IgD-negative memory B cell (primary cell): ENCODE results near the gene DCBLD1. TPM values are rescaled to one million over a fixed set of nuclear protein-coding genes. Genes with fewer than 3 reads are reported as not detected.

ENCODE experiments used
- H3K27ac Mint-ChIP-seq, 3 donors: one replicate each; pipeline ENCODE4 v1.8.0; 2020 to 2022; ENCODE audit warnings: mild to moderate bottlenecking in 3 of 3, mixed read lengths in 3 of 3, moderate library complexity in 1 of 3
- H3K27me3 Mint-ChIP-seq: one replicate; pipeline ENCODE4 v1.8.0; 2021; ENCODE audit warnings: mixed read lengths
- H3K36me3 Mint-ChIP-seq: one replicate; pipeline ENCODE4 v1.8.0; 2020; ENCODE audit warnings: mild to moderate bottlenecking, mixed read lengths
- H3K4me1 Mint-ChIP-seq, 3 donors: one replicate each; pipeline ENCODE4 v1.8.0; 2020 to 2022; ENCODE audit warnings: mixed read lengths in 3 of 3, mild to moderate bottlenecking in 1 of 3
- H3K4me3 Mint-ChIP-seq, 4 donors: one replicate each; pipeline ENCODE4 v1.8.0; 2020 to 2022; ENCODE audit warnings: mild to moderate bottlenecking in 4 of 4, mixed read lengths in 4 of 4, moderate library complexity in 3 of 4
- H3K9me3 Mint-ChIP-seq, 3 donors: one replicate each; pipeline ENCODE4 v1.8.0; 2020 to 2021; ENCODE audit warnings: mixed read lengths in 3 of 3, mild to moderate bottlenecking in 1 of 3
- polyA plus RNA-seq: library from polyadenylated mRNA; unstranded; fragments of 300-500 nt; fragmentation: Illumina TruSeq; gene quantifications from one replicate; pipeline ENCODE4 v1.2.3, GENCODE V29; 2021

The DCBLD1 gene
- polyA plus RNA-seq, 1 donor from 2014 or later = 0.60 TPM

DNA sequence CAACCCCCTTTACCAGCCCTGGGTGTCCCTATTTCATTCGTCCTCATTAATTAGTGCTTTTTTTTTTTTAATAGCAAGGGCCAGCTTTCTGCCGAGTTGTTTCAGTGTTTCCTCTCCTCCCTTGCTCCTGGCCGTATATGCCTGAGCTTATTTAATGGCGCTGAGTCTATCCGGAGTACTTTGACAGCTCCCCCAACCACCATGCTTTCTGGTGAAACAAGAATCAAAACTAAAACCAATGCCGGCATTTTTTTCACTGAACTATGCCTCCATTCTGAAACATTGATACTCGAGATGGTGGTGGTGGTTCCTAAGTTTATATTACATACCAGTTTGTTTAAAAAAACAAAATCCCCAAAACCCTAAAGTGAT is 1.2 kb downstream of the DCBLD1 start:
- Mint-ChIP-seq H3K4me3 (peak overlapping the region; percentile 77 to 94 (median 88)), H3K27me3 (peaks cover 41% of the 10 kb centered on the region), H3K9me3 (no peaks in the 10 kb centered on the region), H3K36me3 (no peaks in the 10 kb centered on the region), H3K27ac (peak overlapping the region in 2 of 3 donors; percentile 2 to 51), H3K4me1 (peaks cover 5 to 15% (median 8%) of the 10 kb centered on the region in 3 donors)

DNA sequence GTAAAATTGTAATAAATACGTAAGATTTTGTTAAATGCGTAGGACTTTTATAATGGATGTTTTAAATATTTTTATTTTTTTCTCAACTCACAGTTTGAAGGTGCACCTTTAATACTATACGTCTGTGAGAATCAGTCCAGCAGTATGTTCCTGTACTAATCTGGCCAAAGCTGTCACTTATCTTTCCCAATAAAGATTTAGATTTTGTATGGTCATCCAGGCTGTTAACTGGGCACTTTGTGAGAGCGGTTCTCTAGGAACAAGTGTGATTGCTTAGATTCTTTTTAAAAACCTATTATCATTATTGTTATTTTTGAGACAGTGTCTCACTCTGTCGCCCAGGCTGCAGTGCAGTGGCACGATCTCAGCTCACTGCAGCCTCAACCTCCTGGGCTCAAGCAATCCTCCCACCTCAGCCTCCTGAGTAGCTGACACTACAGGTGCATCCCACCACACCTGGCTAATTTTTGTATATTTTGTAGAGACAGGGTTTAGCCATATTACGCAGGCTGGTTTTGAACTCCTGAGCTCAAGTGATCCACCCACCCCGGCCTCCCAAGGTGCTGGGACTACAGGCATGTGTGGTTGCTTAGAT is 1.7 kb downstream of the DCBLD1 start:
- H3K27me3 Mint-ChIP-seq = peaks cover 40% of the 10 kb centered on the region
- H3K27ac Mint-ChIP-seq = no peak overlapping the region
- peak overlapping the region in 3 of 4 donors; percentile 4 to 84 (median 61) for H3K4me3 Mint-ChIP-seq

DNA sequence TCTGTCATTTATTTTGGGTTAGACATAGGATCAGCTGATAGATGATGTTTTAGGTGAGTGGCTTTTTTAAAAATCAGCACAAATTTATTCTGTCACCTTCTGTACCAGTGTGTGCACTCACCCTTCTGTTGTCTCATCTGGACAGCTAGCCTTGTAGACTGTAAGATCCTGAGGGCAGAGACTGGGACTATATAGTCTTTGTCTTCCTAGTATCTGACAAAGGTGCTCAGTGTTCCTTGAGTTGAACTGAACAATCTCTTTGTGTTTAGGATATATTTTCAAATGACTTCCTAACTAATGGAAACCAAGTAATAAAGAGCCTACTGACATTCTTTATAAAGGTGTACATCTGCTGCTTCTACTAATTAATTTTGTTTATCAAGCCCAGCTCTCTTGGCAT is 3.0 kb downstream of the DCBLD1 start:
- Mint-ChIP-seq H3K27me3 (peaks cover 40% of the 10 kb centered on the region), H3K4me3 (peak overlapping the region in 1 of 4 donors; percentile 84), H3K27ac (no peak overlapping the region), H3K36me3 (no peaks in the 10 kb centered on the region), H3K9me3 (no peaks in the 10 kb centered on the region), H3K4me1 (peaks cover 5 to 15% (median 8%) of the 10 kb centered on the region in 3 donors)

More for the DNA sequence above, 1.7 kb downstream of the DCBLD1 start:
- H3K4me1 Mint-ChIP-seq = peaks cover 5 to 15% (median 8%) of the 10 kb centered on the region in 3 donors
- no peaks in the 10 kb centered on the region for H3K36me3 Mint-ChIP-seq
- no peaks in the 10 kb centered on the region for H3K9me3 Mint-ChIP-seq

DNA sequence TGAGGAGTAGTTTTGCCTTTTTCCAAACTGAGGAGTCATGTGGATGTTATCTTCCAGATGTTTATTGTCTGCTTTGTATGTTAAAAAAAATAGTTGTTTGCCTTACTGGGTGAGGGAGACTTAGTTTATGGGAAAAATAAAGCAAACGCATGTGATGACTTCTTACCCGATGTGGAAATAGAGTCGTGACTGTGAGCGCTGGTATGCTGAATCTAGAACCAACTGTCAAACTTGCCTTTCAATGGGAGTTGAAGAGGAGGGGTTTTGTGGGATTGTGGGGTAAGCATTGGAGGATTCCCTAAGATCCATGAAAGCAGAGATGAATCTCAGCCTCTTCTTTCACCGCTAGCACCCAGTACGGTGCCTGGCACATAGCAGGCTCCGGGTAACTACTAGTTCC is 5.3 kb downstream of the DCBLD1 start:
- Mint-ChIP-seq H3K9me3 (no peaks in the 10 kb centered on the region), H3K36me3 (no peaks in the 10 kb centered on the region), H3K4me1 (peaks cover 0 to 5% (median 3%) of the 10 kb centered on the region in 3 donors), H3K27ac (no peak overlapping the region), H3K4me3 (no peak overlapping the region), H3K27me3 (peaks cover 29% of the 10 kb centered on the region)

DNA sequence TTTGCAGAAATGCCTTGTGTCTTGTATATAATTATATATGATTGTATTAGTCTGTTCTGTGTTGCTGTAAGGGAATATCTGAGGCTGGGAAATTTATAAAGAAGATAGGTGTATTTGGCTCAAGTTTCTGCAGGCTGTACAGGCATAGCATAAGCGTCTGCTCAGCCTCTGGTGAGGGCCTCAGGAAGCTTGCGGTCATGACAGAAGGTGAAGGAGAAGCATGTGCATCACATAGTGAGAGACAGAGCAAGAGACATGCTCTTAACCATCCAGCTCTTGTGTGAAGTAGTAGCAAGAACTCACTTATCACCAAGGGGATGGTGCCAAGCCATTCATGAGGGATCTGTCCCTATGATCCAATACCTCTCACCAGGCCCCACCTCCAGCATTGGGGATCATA is 6.5 kb downstream of the DCBLD1 start:
- H3K4me3 Mint-ChIP-seq = no peak overlapping the region
- no peaks in the 10 kb centered on the region for H3K4me1 Mint-ChIP-seq
- H3K9me3 Mint-ChIP-seq = no peaks in the 10 kb centered on the region
- peaks cover 25% of the 10 kb centered on the region for H3K27me3 Mint-ChIP-seq
- H3K36me3 Mint-ChIP-seq = no peaks in the 10 kb centered on the region
- no peak overlapping the region for H3K27ac Mint-ChIP-seq

DNA sequence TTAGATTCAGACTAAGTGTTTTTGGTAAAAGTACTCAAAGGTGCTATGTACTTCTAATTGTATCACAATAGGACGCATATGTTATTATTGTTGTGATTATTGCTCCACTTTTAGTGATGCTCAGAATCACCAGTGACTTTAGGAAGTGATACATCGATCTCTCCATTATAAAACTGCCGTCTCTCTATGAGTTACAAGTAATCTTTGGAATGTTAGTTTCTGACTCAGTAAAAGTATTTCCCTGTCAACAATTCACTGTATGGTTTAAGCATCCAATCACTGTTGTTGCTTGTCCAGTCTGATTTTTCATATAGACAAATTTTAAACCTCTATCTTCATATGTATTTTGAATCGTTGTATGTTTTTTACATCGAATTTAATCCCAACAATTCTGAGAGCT is 9.4 kb downstream of the DCBLD1 start:
- no peaks in the 10 kb centered on the region for H3K4me1 Mint-ChIP-seq
- no peak overlapping the region for H3K27ac Mint-ChIP-seq
- no peaks in the 10 kb centered on the region for H3K9me3 Mint-ChIP-seq
- H3K4me3 Mint-ChIP-seq = no peak overlapping the region
- H3K36me3 Mint-ChIP-seq = no peaks in the 10 kb centered on the region
- H3K27me3 Mint-ChIP-seq = peaks cover 10% of the 10 kb centered on the region

DNA sequence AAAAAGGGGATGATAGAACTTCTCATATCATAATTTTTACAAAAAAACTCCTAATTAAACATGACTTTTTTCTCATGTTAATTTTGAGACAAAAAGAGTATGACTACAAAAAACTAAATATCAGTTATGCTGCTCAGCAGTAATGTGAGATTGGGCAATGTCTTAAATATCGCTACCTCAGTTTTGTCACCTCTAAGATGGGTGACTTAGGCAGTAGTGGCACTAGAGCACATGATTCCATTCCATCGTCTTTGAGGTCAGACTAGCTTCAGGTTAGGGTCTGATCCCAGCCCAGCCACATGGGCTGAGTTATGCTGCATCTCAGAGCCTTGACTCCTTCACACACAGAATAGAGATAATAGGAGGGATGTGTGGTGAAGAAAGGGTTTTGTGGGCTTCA is 11.0 kb downstream of the DCBLD1 start:
- no peaks in the 10 kb centered on the region for H3K27me3 Mint-ChIP-seq
- no peak overlapping the region for H3K27ac Mint-ChIP-seq
- no peaks in the 10 kb centered on the region for H3K4me1 Mint-ChIP-seq
- no peaks in the 10 kb centered on the region for H3K9me3 Mint-ChIP-seq
- H3K36me3 Mint-ChIP-seq = no peaks in the 10 kb centered on the region
- no peak overlapping the region for H3K4me3 Mint-ChIP-seq

DNA sequence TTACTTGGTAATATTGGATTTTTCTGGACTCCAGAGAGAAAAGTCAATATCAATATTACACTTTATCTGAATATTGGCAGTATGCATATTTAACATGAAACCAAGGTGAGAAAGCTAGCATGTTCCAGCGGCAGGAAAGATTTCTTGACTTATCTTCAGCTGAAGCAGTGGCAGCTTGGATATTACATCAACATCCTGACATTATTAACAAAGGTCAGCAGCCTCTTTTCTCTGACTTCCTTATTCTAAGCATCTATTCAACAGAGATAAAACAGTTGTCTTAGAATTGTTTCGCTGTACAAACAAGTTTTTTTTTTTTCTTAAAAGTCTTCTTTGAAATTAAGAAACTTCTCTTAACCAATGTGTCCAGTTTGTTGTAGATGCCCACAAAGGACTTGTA is 11.8 kb downstream of the DCBLD1 start:
- no peaks in the 10 kb centered on the region for H3K27me3 Mint-ChIP-seq
- no peaks in the 10 kb centered on the region for H3K36me3 Mint-ChIP-seq
- H3K9me3 Mint-ChIP-seq = no peaks in the 10 kb centered on the region
- no peaks in the 10 kb centered on the region for H3K4me1 Mint-ChIP-seq
- H3K4me3 Mint-ChIP-seq = no peak overlapping the region
- no peak overlapping the region for H3K27ac Mint-ChIP-seq

DNA sequence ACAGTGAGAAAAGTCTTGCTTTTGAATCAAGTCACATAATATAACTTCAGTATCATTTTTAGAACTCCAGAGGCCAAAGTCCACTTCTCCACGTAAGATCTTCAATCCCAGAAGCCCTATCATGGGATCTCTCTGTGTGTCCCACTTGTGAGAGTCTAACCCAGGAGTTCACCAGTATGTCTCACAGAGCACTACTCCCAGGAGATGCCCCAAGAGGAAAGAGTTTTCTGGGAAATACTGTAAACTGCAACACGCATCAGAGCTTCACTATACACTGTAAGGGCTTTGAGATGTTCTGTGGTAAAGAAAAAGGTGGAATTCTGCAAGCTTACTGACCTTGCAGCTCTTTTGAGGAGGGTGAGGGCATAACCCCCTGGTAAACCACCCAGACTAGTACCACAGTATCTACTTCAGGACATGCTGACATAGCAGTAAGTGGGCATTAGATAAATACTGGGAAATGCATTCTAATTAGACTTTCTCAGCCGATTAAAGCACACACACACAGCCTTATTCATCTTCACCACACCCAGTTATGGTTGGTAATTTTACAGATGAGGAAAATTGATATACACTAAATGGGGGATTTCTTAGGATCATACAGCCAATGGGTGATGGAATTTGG is 12.3 kb downstream of the DCBLD1 start:
- H3K27me3 Mint-ChIP-seq = no peaks in the 10 kb centered on the region
- H3K4me1 Mint-ChIP-seq = no peaks in the 10 kb centered on the region
- no peaks in the 10 kb centered on the region for H3K36me3 Mint-ChIP-seq
- H3K27ac Mint-ChIP-seq = no peak overlapping the region
- H3K9me3 Mint-ChIP-seq = no peaks in the 10 kb centered on the region
- H3K4me3 Mint-ChIP-seq = no peak overlapping the region

DNA sequence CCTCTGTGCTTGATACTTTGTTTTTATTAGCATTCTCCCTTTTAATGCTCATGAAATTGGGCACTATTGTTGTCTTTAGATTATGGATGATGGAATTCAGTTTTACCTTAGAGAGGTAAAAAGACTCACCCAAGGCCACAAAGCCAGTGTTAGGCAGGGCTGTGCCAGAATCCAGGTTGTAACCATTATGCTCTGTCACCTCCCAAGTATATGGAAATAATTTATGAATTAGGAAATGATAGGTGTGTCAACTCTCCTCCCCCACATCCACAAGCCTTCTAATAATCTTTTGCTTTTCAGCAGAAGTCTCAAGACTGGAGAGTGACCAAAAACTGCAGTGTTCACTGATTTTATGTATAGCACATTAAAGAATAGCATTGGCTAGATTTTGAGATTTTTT is 13.0 kb downstream of the DCBLD1 start:
- Mint-ChIP-seq H3K36me3 (no peaks in the 10 kb centered on the region), H3K27me3 (no peaks in the 10 kb centered on the region), H3K4me3 (no peak overlapping the region), H3K9me3 (no peaks in the 10 kb centered on the region), H3K27ac (no peak overlapping the region), H3K4me1 (no peaks in the 10 kb centered on the region)

DNA sequence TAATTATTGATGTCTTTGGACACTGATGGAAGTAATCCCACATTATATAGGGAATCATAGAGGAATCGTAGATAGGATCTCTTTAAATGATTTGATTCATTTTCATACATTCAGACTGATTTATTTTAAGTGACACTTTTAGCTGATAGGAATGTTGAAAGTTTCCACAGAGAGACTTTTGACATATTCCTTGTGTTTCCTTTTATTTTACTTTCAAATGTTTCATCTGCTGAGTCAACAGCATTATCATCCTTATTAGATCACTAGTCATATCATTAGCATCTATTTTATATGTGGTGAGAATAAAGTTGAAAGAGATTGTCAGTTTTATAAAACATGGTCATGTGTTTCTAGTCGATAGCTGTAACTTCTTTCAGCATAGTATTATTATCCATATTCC is 13.4 kb downstream of the DCBLD1 start:
- Mint-ChIP-seq H3K4me1 (no peaks in the 10 kb centered on the region), H3K4me3 (no peak overlapping the region), H3K27me3 (no peaks in the 10 kb centered on the region), H3K27ac (no peak overlapping the region), H3K9me3 (no peaks in the 10 kb centered on the region), H3K36me3 (no peaks in the 10 kb centered on the region)

DNA sequence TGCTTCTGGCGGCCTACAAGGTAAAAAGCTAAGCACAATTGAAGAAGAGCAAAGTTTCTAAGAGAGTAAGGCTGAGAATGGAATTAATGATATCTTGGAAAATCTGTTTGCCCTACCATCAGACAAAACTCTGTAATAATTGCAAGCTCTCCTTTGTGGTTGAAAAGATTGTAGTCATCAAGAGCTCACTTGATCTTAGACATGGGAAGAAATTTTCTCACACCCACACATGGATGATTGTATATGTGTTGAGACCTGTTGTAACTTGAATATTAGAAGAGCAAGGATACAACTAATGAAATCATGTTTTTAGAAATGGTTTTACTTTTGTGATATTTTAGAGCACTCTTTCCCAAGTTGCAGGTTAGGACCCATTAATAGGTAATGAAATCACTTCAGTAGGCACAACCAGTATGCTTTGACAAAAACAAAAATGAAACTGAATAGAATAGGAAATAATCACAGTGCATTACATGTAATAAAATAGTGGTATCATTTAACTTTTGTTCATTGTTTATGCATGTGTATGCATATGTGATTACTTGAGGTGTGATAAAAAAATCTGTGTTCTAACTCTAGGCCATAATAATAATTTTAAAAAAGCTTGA is 14.0 kb downstream of the DCBLD1 start:
- H3K27ac Mint-ChIP-seq = no peak overlapping the region

DNA sequence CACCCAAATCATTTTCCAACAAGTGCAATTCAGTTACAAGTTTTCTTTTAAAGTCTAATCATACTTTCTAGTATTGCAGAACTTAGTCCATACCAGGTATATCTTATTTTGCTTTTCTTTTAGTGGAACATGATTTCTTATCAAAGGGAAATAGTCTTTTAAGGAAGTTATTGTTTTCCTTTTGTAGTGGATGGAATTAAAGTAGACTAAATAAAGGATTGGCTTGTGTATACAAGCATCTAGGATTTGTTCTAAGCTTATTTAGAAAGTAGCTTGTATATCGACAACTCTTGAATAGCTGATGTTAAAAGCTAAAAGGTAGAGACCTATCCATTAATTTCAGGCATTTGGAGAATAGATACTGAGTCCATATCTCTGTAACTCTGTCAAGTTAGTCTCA is 14.8 kb downstream of the DCBLD1 start:
- Mint-ChIP-seq H3K4me1 (no peaks in the 10 kb centered on the region), H3K4me3 (no peak overlapping the region), H3K9me3 (no peaks in the 10 kb centered on the region), H3K27ac (no peak overlapping the region), H3K27me3 (no peaks in the 10 kb centered on the region), H3K36me3 (no peaks in the 10 kb centered on the region)

More for the DNA sequence above, 14.0 kb downstream of the DCBLD1 start:
- H3K36me3 Mint-ChIP-seq = no peaks in the 10 kb centered on the region
- H3K4me1 Mint-ChIP-seq = no peaks in the 10 kb centered on the region
- H3K27me3 Mint-ChIP-seq = no peaks in the 10 kb centered on the region
- no peak overlapping the region for H3K4me3 Mint-ChIP-seq
- no peaks in the 10 kb centered on the region for H3K9me3 Mint-ChIP-seq

DNA sequence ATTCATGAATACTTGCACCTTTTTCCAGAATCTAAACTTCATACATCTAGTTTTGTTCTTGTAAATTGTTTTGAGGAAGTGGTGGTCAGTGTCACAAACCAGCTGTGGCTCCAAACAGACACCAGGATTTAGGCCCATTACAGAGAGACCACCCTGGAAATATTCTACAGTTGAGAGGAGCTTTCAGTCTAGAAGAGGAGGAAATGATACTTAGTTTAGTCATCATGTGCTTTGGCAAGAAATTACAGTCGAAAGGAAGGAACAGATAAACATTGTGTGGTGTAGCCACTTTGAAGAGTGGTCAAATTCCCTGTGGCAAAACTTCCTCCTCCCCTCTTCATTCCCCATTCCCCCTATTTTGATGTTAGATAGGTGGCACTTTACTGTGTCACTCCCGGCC is 15.7 kb downstream of the DCBLD1 start:
- Mint-ChIP-seq H3K9me3 (no peaks in the 10 kb centered on the region), H3K27ac (no peak overlapping the region), H3K36me3 (no peaks in the 10 kb centered on the region), H3K4me1 (no peaks in the 10 kb centered on the region), H3K27me3 (no peaks in the 10 kb centered on the region), H3K4me3 (no peak overlapping the region)

DNA sequence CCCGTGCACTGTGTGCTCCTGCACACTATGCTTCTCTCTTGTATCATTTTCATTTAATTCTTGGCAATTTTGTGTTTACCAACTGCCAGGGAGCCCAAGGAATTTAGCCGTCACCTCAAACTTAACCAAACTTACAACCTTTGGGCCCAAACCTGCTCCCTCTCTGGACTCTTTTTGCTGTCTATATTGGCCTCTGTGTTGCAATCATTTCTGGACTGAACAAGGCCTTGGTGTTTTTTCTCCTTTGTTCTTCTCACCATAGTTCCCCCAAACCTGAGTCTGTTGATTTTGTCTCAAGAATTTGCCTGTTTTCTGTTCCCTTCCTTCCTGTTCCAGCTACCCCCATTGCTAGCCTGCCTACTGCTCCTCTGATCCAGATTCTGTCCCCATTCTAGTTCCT is 19.2 kb downstream of the DCBLD1 start:
- Mint-ChIP-seq H3K9me3 (no peaks in the 10 kb centered on the region), H3K36me3 (no peaks in the 10 kb centered on the region), H3K4me3 (no peak overlapping the region), H3K4me1 (no peaks in the 10 kb centered on the region), H3K27ac (no peak overlapping the region), H3K27me3 (no peaks in the 10 kb centered on the region)

DNA sequence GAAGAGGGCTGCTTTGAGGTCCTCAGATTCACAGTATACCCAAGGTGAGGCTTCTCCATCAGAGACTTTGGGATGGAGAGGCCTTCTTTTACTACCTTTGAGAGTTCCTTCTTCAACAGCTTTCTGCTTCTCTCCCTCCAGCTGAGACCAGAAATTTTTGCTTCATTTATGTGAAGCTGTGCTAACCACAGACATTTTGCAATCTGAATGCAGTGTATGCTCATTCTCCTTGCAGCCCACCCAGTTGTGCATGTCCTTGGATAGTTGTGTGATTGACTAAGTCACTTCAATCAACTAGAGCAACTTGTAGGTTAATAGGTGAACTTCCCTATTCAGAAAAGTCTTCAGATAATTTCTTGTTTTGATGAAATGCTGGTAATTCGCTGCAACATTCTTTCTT is 20.1 kb downstream of the DCBLD1 start:
- Mint-ChIP-seq H3K9me3 (no peaks in the 10 kb centered on the region), H3K4me1 (no peaks in the 10 kb centered on the region), H3K27ac (no peak overlapping the region), H3K27me3 (no peaks in the 10 kb centered on the region), H3K36me3 (no peaks in the 10 kb centered on the region), H3K4me3 (no peak overlapping the region)
